Gastroesophageal sphincter (tissue), 4 donors: ENCODE measurements around the gene UBL3. TPM values are rescaled to one million over a fixed set of nuclear protein-coding genes. Genes with fewer than 3 reads are reported as not detected.
A peak's percentile ranks its signal among the peaks of the same experiment; 100 is the strongest.

Experiments used
- ATAC-seq: fragments of 150-250 bp; one replicate; pipeline ENCODE4 v1.9.1; 2016; ENCODE audit warnings: mild to moderate bottlenecking, moderate library complexity
- H3K27ac ChIP-seq, 4 donors: fragments of 200-600 bp; sonication (generic) in 3 of 4; 1 replicate in 3 of 4; 2 replicates in 1 of 4; pipeline ENCODE4 v1.5.1; 2016 to 2019
- H3K27me3 ChIP-seq: fragments of 200-600 bp; sonication (generic); one replicate; pipeline ENCODE4 v1.5.1; 2019
- H3K36me3 ChIP-seq, 2 donors: fragments of 200-600 bp; sonication (generic); one replicate each; pipeline ENCODE4 v1.5.1; 2019; ENCODE audit warnings: control low read depth in 1 of 2
- H3K4me1 ChIP-seq, 3 donors: fragments of 200-600 bp; sonication (generic); 1 replicate in 2 of 3; 2 replicates in 1 of 3; pipeline ENCODE4 v1.5.1; 2016 to 2019; ENCODE audit warnings: control low read depth in 2 of 3
- H3K4me3 ChIP-seq, 2 donors: fragments of 200-600 bp; sonication (generic); one replicate each; pipeline ENCODE4 v1.5.1; 2019; ENCODE audit warnings: mild to moderate bottlenecking in 1 of 2, moderate library complexity in 1 of 2
- H3K9me3 ChIP-seq, 3 donors: fragments of 200-600 bp; sonication (generic); one replicate each; pipeline ENCODE4 v1.5.1; 2017 to 2019; ENCODE audit warnings: control low read depth in 2 of 3
- CTCF ChIP-seq, 4 experiments: fragments of 200-600 bp in 2 of 4; fragments of 450-650 bp in 2 of 4; sonication (generic) in 1 of 4; IDR thresholded peaks; one replicate each; pipeline ENCODE4 v1.5.1; 2017 to 2019; ENCODE audit warnings: antibody characterized with exemption in 4 of 4, mild to moderate bottlenecking in 2 of 4, moderate library complexity in 2 of 4
- EP300 ChIP-seq: sonication (generic); formaldehyde crosslinking; IDR thresholded peaks from one replicate; pipeline ENCODE4 v1.6.1; 2017; ENCODE audit warnings: antibody characterized with exemption, mild to moderate bottlenecking
- POLR2A ChIP-seq, 2 donors: fragments of 450-650 bp; IDR thresholded peaks; one replicate each; pipeline ENCODE4 v1.6.1; 2017; ENCODE audit warnings: antibody characterized with exemption in 2 of 2, mild to moderate bottlenecking in 2 of 2, moderate library complexity in 1 of 2
- POLR2AphosphoS5 ChIP-seq: sonication (generic); formaldehyde crosslinking; IDR thresholded peaks from one replicate; pipeline ENCODE4 v1.6.1; 2017; ENCODE audit warnings: antibody characterized with exemption
- whole genome bisulfite sequencing, 2 donors: methylation state at CpG; one replicate each; pipeline ENCODE4 v1.1.5; 2018; ENCODE audit warnings: low coverage in 1 of 2; 5-methylcytosine and 5-hydroxymethylcytosine counted together
- total RNA-seq, 4 donors: library from RNA; depleted of rRNA; stranded (reverse); fragments of >200 nt; gene quantifications; one replicate each; pipeline ENCODE4 v1.1.0, GENCODE V29; 2016

UBL3 gene
- total RNA-seq, 4 donors from 2014 or later, result 36.7 to 46.7 (median 38.6) TPM

GRCh38 chr13:29785978-29786377, 64.4 kb downstream of the UBL3 start:
- TF ChIP-seq POLR2A (IDR thresholded peaks at IDR 0.05), result no peak
- no peak for TF ChIP-seq CTCF (IDR thresholded peaks at IDR 0.05)
- no peak for TF ChIP-seq POLR2AphosphoS5
- TF ChIP-seq EP300, result no peak
- ATAC-seq, result no peak
- no peak overlapping the region for H3K27ac ChIP-seq
- no peak overlapping the region for H3K4me3 ChIP-seq
- H3K4me1 ChIP-seq, result peaks cover 0 to 22% (median 0%) of the 10 kb centered on the region in 3 donors
- H3K27me3 ChIP-seq, result no peaks in the 10 kb centered on the region
- no peaks in the 10 kb centered on the region for H3K36me3 ChIP-seq
- H3K9me3 ChIP-seq, result no peaks in the 10 kb centered on the region

DNA sequence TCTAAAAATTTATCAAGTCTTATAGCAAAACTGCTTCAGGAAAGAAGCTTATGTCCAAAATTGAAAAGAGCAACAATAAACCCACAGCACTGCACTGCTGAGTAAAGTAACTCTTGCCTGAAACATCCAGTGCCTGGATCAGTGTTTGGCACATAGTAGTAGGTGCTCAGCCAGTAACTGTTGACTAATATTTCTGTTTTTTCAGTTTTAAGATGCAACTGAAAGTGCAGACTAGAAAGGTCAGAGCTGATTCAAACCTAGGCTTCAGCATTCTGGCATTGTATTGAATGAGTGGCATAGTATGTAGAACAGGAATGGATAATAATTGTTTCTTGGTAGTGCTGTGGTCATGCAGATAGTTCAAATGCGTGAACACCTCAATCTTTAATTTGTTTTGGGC, 67.6 kb downstream of the UBL3 start:
- peaks cover 0 to 22% (median 0%) of the 10 kb centered on the region in 3 donors for H3K4me1 ChIP-seq
- ATAC-seq, result no peak
- no peaks in the 10 kb centered on the region for H3K9me3 ChIP-seq
- no peaks in the 10 kb centered on the region for H3K36me3 ChIP-seq
- H3K27ac ChIP-seq, result no peak overlapping the region
- WGBS, 2 donors, result 92 to 100% methylated on average over 1 of the region's 1 CpG
- H3K4me3 ChIP-seq, result no peak overlapping the region
- no peaks in the 10 kb centered on the region for H3K27me3 ChIP-seq
- TF ChIP-seq POLR2AphosphoS5, result no peak
- no peak for TF ChIP-seq CTCF (IDR thresholded peaks at IDR 0.05)
- no peak for TF ChIP-seq POLR2A (IDR thresholded peaks at IDR 0.05)
- TF ChIP-seq EP300, result no peak

DNA sequence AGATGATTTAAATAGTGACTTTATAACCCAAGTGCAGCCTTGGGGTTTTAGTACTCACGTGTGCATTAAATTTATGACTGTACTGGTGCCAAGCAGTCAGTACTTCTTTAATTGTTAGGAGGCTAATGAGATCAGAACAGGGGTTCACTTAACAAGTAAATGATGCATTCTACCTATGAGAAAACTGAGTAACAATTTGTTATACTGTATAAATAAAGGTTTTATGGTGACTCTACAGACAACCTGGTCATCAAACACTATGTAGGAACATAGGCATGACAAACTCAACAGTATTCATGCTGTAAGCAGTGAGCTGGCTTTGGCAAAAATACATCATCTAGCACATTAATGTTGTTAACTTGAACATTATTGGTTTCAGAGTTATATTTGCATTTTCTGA, 75.6 kb downstream of the UBL3 start:
- no peak for TF ChIP-seq POLR2A (IDR thresholded peaks at IDR 0.05)
- no peaks in the 10 kb centered on the region for H3K4me1 ChIP-seq
- no peak for ATAC-seq
- no peak overlapping the region for H3K4me3 ChIP-seq
- WGBS, 2 donors, result 84 to 89% methylated on average over 1 of the region's 1 CpG
- H3K36me3 ChIP-seq, result no peaks in the 10 kb centered on the region
- H3K9me3 ChIP-seq, result no peaks in the 10 kb centered on the region
- no peaks in the 10 kb centered on the region for H3K27me3 ChIP-seq
- H3K27ac ChIP-seq, result no peak overlapping the region

DNA sequence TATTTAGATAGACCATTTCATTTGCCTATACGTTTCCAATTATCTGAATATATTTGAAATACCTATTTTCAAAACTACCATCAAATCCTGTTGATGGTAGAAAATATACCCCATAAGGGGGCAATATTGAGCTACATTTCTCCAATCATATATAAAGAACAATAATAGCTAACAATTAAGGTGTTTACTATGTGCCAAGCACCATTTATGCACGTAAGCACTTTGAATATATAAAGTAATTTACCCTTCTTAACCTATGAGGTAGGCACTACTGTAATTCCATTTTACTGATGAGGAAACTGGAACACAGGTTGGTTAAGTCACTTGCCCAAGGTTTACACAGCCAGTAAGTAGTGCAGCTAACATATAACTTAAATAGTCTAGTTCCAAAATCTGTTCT, 79.2 kb downstream of the UBL3 start:
- 37 to 55% methylated on average over 2 of the region's 2 CpGs for WGBS, 2 donors
- ATAC-seq, result no peak
- H3K36me3 ChIP-seq, result peaks cover 3 to 4% of the 10 kb centered on the region in 2 donors
- no peaks in the 10 kb centered on the region for H3K27me3 ChIP-seq
- TF ChIP-seq CTCF (IDR thresholded peaks at IDR 0.05), result peak in 3 of 4 experiments; percentile 23 to 52 (median 44)
- TF ChIP-seq EP300, result no peak
- H3K4me1 ChIP-seq, result no peaks in the 10 kb centered on the region
- H3K4me3 ChIP-seq, result no peak overlapping the region
- H3K9me3 ChIP-seq, result no peaks in the 10 kb centered on the region
- no peak overlapping the region for H3K27ac ChIP-seq

DNA sequence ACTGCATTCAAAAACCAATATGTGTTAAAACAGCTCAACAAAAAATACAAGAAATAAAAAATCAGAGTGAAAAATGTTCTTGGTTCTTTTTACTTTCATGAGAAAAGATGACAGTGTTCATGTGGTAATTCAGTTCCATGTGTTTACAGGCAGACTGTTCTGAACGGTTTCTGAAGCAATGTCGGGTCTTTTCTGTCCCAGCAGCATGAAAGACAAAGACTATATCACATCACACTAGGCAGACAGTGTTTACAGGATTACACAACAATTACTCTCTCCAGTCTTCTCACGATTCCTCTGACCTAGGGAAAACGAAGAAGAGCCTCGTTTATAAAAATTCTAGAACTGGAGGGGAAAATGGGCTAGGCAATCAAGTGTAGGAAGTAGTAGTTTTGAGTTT, 83.4 kb downstream of the UBL3 start:
- H3K4me3 ChIP-seq, result no peak overlapping the region
- peak; percentile 48 for ATAC-seq

More for the DNA sequence above, 83.4 kb downstream of the UBL3 start:
- WGBS, 2 donors, result 21 to 59% methylated on average over 5 of the region's 5 CpGs
- Histone ChIP-seq H3K27me3 (no peaks in the 10 kb centered on the region), H3K36me3 (peaks cover 3 to 4% of the 10 kb centered on the region in 2 donors), H3K4me1 (peaks cover 0 to 4% (median 0%) of the 10 kb centered on the region in 3 donors), H3K27ac (no peak overlapping the region), H3K9me3 (no peaks in the 10 kb centered on the region)
- TF ChIP-seq POLR2AphosphoS5, result no peak
- TF ChIP-seq EP300, result no peak
- TF ChIP-seq POLR2A (IDR thresholded peaks at IDR 0.05), result no peak
- no peak for TF ChIP-seq CTCF (IDR thresholded peaks at IDR 0.05)
